ENCODE results near the gene TMCC1.

- TF ChIP-seq CTCF (IDR thresholded peaks at IDR 0.05) (no peak), POLR2A (IDR thresholded peaks at IDR 0.05) (no peak)
Measured at GRCh38 chr3:129611812-129612533, 281.5 kb downstream of the TMCC1 start.
